Osteoblast (primary cell): ENCODE measurements around the gene ADAMTSL1. TPM values are rescaled to one million over a fixed set of nuclear protein-coding genes. Genes with fewer than 3 reads are reported as not detected.

Source experiments
- DNase-seq: peaks from one replicate; pipeline ENCODE4 v3.0.0; 2011; ENCODE audit warnings: low spot score, mixed read lengths; ENCODE audit not compliant: insufficient read length; ENCODE audit errors: missing footprints
- H2AFZ ChIP-seq: 2 replicates; pipeline ENCODE4 v1.6.0; 2011; ENCODE audit warnings: mild to moderate bottlenecking, low read length
- H3K27ac ChIP-seq: 2 replicates; pipeline ENCODE4 v1.5.1; 2011; ENCODE audit warnings: mild to moderate bottlenecking, low read depth, low read length, moderate library complexity
- H3K27me3 ChIP-seq: 2 replicates; pipeline ENCODE4 v1.6.0; 2012; ENCODE audit warnings: mild to moderate bottlenecking, control low read depth, inconsistent platforms, low read length, moderate library complexity; ENCODE audit not compliant: insufficient read depth
- H3K36me3 ChIP-seq: 2 replicates; pipeline ENCODE4 v1.5.1; 2011; ENCODE audit warnings: mild to moderate bottlenecking, low read length, control low read depth, moderate library complexity; ENCODE audit not compliant: insufficient read depth
- H3K4me1 ChIP-seq: 2 replicates; pipeline ENCODE4 v1.5.1; 2011; ENCODE audit warnings: mild to moderate bottlenecking, low read length, control low read depth, moderate library complexity; ENCODE audit not compliant: insufficient read depth
- H3K4me2 ChIP-seq: 2 replicates; pipeline ENCODE4 v1.6.0; 2011; ENCODE audit warnings: mild to moderate bottlenecking, low read length; ENCODE audit not compliant: insufficient read depth
- H3K4me3 ChIP-seq: fragments of 200-600 bp; sonication (generic); 3 replicates; pipeline ENCODE4 v1.5.1; 2012; ENCODE audit warnings: mild to moderate bottlenecking, low read length, inconsistent platforms; ENCODE audit not compliant: insufficient read depth
- H3K79me2 ChIP-seq: 2 replicates; pipeline ENCODE4 v1.6.0; 2012; ENCODE audit warnings: mild to moderate bottlenecking, low read length, control low read depth, inconsistent platforms; ENCODE audit not compliant: insufficient read depth
- H3K9me3 ChIP-seq: 2 replicates; pipeline ENCODE4 v1.5.1; 2011; ENCODE audit warnings: low read depth, low read length, control low read depth
- H4K20me1 ChIP-seq: 2 replicates; pipeline ENCODE4 v1.6.0; 2012; ENCODE audit warnings: mild to moderate bottlenecking, low read length, control low read depth; ENCODE audit not compliant: insufficient read depth
- CTCF ChIP-seq: IDR thresholded peaks from 2 replicates; pipeline ENCODE4 v1.5.1; 2011; ENCODE audit warnings: mild to moderate bottlenecking, low read depth, low read length, moderate library complexity; ENCODE audit errors: extremely low read depth
- total RNA-seq: library from RNA; depleted of rRNA; stranded (reverse); fragments of >200 nt; gene quantifications from 2 replicates; pipeline ENCODE4 v1.2.3, GENCODE V29; 2012

The ADAMTSL1 gene
- total RNA-seq, 1 donor: 54.3 TPM

- peaks cover 14% of the 10 kb centered on the region for H3K36me3 ChIP-seq
- peaks cover 5% of the 10 kb centered on the region for H4K20me1 ChIP-seq
- DNase-seq: no peak
- H3K9me3 ChIP-seq: no peaks in the 10 kb centered on the region
- H3K79me2 ChIP-seq: peaks cover 10% of the 10 kb centered on the region
- no peak overlapping the region for H3K4me2 ChIP-seq
- no peaks in the 10 kb centered on the region for H3K27me3 ChIP-seq
- H3K4me3 ChIP-seq: no peak overlapping the region
- peaks cover 2% of the 10 kb centered on the region for H3K4me1 ChIP-seq
- no peak overlapping the region for H3K27ac ChIP-seq
- no peak overlapping the region for H2AFZ ChIP-seq
- no peak for TF ChIP-seq CTCF
Observed at GRCh38 chr9:18881758-18882157, 407.8 kb downstream of the ADAMTSL1 start.

GRCh38 chr9:18887546-18887945 lies 413.6 kb downstream of the ADAMTSL1 start:
- Histone ChIP-seq H3K36me3 (peaks cover 41% of the 10 kb centered on the region), H2AFZ (no peak overlapping the region), H3K4me3 (no peak overlapping the region), H3K4me2 (no peak overlapping the region), H3K27me3 (no peaks in the 10 kb centered on the region), H3K79me2 (no peaks in the 10 kb centered on the region), H3K9me3 (no peaks in the 10 kb centered on the region), H4K20me1 (no peaks in the 10 kb centered on the region), H3K4me1 (peaks cover 27% of the 10 kb centered on the region), H3K27ac (no peak overlapping the region)
- TF ChIP-seq CTCF: no peak
- no peak for DNase-seq

- no peak overlapping the region for H2AFZ ChIP-seq
- H3K27me3 ChIP-seq: no peaks in the 10 kb centered on the region
- H3K36me3 ChIP-seq: peaks cover 43% of the 10 kb centered on the region
- no peaks in the 10 kb centered on the region for H4K20me1 ChIP-seq
- H3K4me2 ChIP-seq: no peak overlapping the region
- no peak overlapping the region for H3K4me3 ChIP-seq
- no peaks in the 10 kb centered on the region for H3K79me2 ChIP-seq
- no peaks in the 10 kb centered on the region for H3K9me3 ChIP-seq
- TF ChIP-seq CTCF: no peak
- DNase-seq: peak; percentile 58
- H3K27ac ChIP-seq: peak overlapping the region; percentile 9
- H3K4me1 ChIP-seq: peaks cover 32% of the 10 kb centered on the region
Observed at GRCh38 chr9:18888290-18888689, 414.3 kb downstream of the ADAMTSL1 start.

- Histone ChIP-seq H3K4me1 (peaks cover 36% of the 10 kb centered on the region), H3K27me3 (no peaks in the 10 kb centered on the region), H3K27ac (no peak overlapping the region), H2AFZ (no peak overlapping the region), H3K79me2 (no peaks in the 10 kb centered on the region), H4K20me1 (no peaks in the 10 kb centered on the region), H3K4me3 (no peak overlapping the region), H3K9me3 (no peaks in the 10 kb centered on the region), H3K36me3 (peaks cover 53% of the 10 kb centered on the region), H3K4me2 (no peak overlapping the region)
- TF ChIP-seq CTCF: no peak
- no peak for DNase-seq
Observed at GRCh38 chr9:18889550-18889949, 415.6 kb downstream of the ADAMTSL1 start.
